HUES6 (cell line): Measurements from ENCODE around the gene TFAP2A.

Source experiments
- H3K27ac ChIP-seq: 2 replicates; pipeline ENCODE4 v1.7.0; 2013; ENCODE audit warnings: low read depth, mild to moderate bottlenecking, low read length, inconsistent platforms
- H3K27me3 ChIP-seq: 2 replicates; pipeline ENCODE4 v1.6.1; 2013; ENCODE audit warnings: low read length; ENCODE audit not compliant: control insufficient read depth, insufficient read depth
- H3K36me3 ChIP-seq: 2 replicates; pipeline ENCODE4 v1.6.1; 2013; ENCODE audit warnings: low read length; ENCODE audit not compliant: control insufficient read depth, insufficient read depth
- H3K4me1 ChIP-seq: 2 replicates; pipeline ENCODE4 v1.6.1; 2013; ENCODE audit warnings: low read length; ENCODE audit not compliant: control insufficient read depth, insufficient read depth
- H3K4me3 ChIP-seq: 2 replicates; pipeline ENCODE4 v1.5.1; 2013; ENCODE audit warnings: low read depth, low read length
- H3K9ac ChIP-seq: one replicate; pipeline ENCODE4 v1.6.1; 2013; ENCODE audit warnings: mild to moderate bottlenecking, low read length
- H3K9me3 ChIP-seq: 2 replicates; pipeline ENCODE4 v1.6.1; 2013; ENCODE audit warnings: low read depth, low read length; ENCODE audit not compliant: control insufficient read depth, insufficient read depth

The TFAP2A gene

GRCh38 chr6:10404107-10404798 lies 10.6 kb downstream of the TFAP2A start:
- H3K36me3 ChIP-seq: no peaks in the 10 kb centered on the region
- peak overlapping the region; percentile 77 for H3K4me3 ChIP-seq
- no peaks in the 10 kb centered on the region for H3K9me3 ChIP-seq
- H3K27ac ChIP-seq: peak overlapping the region; percentile 78; the same call in 1 of the 2 replicates
- peaks cover 68% of the 10 kb centered on the region for H3K4me1 ChIP-seq
- H3K9ac ChIP-seq: peak overlapping the region; percentile 81
- peaks cover 94% of the 10 kb centered on the region for H3K27me3 ChIP-seq

DNA sequence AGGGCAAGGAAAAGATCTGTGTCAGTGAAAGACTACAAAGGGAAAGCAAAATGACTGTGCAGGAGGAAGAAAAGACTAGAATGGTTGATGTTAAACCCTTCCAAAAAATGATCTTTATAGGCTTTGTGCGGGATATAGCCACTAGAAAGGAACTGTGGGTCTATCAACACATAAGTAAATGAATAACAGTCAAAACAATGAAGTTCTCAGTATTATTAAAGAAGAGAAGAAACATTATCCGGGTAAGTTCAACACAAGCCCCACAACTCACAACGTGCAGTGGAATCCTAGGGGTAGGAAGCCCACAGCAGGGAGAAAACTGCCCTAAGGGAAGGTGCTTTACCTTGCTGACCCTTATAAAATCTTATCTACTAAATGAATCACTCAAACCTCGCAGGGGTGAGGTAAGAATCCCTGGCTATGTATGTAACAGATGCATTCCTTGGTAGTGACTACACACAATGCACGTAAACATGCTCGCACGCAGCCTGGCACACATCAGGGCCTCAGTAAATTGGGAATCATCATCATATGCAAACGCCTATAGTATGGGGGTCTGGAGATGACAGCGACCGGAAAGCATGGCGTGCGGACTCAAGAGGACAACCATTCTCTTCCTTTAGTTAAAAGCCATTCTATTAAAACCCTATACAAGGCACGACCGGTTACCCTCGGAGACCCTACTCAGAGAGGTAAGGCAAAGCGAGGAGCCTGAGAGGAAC lies 11.3 kb downstream of the TFAP2A start:
- peak overlapping the region; percentile 36 for H3K9ac ChIP-seq
- H3K9me3 ChIP-seq: no peaks in the 10 kb centered on the region
- peaks cover 94% of the 10 kb centered on the region for H3K27me3 ChIP-seq
- H3K4me1 ChIP-seq: peaks cover 70% of the 10 kb centered on the region
- no peaks in the 10 kb centered on the region for H3K36me3 ChIP-seq
- no peak overlapping the region for H3K27ac ChIP-seq
- H3K4me3 ChIP-seq: peak overlapping the region; percentile 77

DNA sequence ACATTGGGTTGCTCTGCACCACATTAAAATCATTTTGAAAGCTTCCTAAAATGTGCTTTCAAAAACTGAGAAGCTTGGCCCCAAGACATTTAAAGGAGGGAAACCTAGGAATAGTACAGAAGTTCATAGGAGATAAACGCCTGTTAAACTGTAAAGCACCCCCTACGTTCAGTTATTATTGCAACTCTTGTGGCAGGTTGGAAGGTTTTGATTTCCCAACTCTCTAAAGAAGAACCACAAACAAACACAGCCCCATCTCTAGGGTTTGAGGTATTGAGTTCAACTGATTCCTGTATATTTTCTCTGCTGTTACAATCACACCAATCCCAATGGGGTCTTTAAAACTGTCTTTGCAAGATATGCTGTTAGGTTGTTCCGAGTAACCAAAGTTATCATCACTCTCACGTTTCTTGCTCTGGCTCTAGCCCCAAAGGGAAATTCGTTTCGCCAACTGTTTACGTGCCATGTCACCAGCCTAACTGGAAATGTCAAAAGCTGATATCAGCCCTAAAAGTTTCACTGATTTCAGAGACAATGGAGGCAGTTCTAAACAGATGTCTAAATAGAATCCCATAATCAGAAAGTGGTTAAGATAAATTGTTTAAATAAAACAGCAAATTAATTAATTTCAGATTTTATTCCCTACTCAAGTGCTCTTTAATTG lies 12.1 kb downstream of the TFAP2A start:
- Histone ChIP-seq H3K27me3 (peaks cover 94% of the 10 kb centered on the region), H3K4me3 (no peak overlapping the region), H3K4me1 (peaks cover 65% of the 10 kb centered on the region), H3K9me3 (no peaks in the 10 kb centered on the region), H3K9ac (no peak overlapping the region), H3K27ac (no peak overlapping the region), H3K36me3 (no peaks in the 10 kb centered on the region)

GRCh38 chr6:10401632-10402223 lies 13.1 kb downstream of the TFAP2A start:
- no peaks in the 10 kb centered on the region for H3K9me3 ChIP-seq
- H3K27ac ChIP-seq: no peak overlapping the region
- H3K9ac ChIP-seq: no peak overlapping the region
- H3K4me3 ChIP-seq: no peak overlapping the region
- no peaks in the 10 kb centered on the region for H3K36me3 ChIP-seq
- peaks cover 62% of the 10 kb centered on the region for H3K4me1 ChIP-seq
- H3K27me3 ChIP-seq: peaks cover 94% of the 10 kb centered on the region

- no peaks in the 10 kb centered on the region for H3K9me3 ChIP-seq
- no peak overlapping the region for H3K9ac ChIP-seq
- peaks cover 93% of the 10 kb centered on the region for H3K27me3 ChIP-seq
- H3K27ac ChIP-seq: no peak overlapping the region
- no peak overlapping the region for H3K4me3 ChIP-seq
- peaks cover 59% of the 10 kb centered on the region for H3K4me1 ChIP-seq
- no peaks in the 10 kb centered on the region for H3K36me3 ChIP-seq
Measured at GRCh38 chr6:10401004-10401536, 13.8 kb downstream of the TFAP2A start.

- Histone ChIP-seq H3K9ac (no peak overlapping the region), H3K4me1 (peaks cover 59% of the 10 kb centered on the region), H3K27me3 (peaks cover 93% of the 10 kb centered on the region), H3K36me3 (no peaks in the 10 kb centered on the region), H3K9me3 (no peaks in the 10 kb centered on the region), H3K27ac (no peak overlapping the region), H3K4me3 (no peak overlapping the region)
Measured at GRCh38 chr6:10400330-10400729, 14.5 kb downstream of the TFAP2A start.

DNA sequence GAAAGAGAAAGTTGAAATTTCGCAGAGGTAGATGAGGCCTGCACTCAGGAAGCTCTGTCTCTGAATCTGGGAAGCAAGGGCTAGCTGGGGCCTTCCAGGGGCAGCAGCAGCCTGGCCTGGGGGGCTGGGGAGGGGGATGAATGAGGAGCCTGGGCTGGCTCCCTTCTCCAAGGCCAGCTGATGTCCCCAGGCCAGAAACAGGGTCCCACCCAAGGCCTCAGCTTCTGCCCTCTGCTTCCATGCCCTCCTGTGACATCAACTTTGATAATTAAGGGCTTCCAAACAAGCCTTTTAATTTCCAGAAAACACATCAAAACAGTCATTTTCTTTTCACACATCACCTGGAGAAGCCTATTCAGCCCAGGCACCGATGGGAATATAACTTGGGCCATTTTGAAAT lies 15.4 kb downstream of the TFAP2A start:
- H3K36me3 ChIP-seq: no peaks in the 10 kb centered on the region
- no peaks in the 10 kb centered on the region for H3K9me3 ChIP-seq
- H3K27ac ChIP-seq: no peak overlapping the region
- H3K4me3 ChIP-seq: no peak overlapping the region
- peaks cover 93% of the 10 kb centered on the region for H3K27me3 ChIP-seq
- H3K4me1 ChIP-seq: peaks cover 60% of the 10 kb centered on the region
- no peak overlapping the region for H3K9ac ChIP-seq

DNA sequence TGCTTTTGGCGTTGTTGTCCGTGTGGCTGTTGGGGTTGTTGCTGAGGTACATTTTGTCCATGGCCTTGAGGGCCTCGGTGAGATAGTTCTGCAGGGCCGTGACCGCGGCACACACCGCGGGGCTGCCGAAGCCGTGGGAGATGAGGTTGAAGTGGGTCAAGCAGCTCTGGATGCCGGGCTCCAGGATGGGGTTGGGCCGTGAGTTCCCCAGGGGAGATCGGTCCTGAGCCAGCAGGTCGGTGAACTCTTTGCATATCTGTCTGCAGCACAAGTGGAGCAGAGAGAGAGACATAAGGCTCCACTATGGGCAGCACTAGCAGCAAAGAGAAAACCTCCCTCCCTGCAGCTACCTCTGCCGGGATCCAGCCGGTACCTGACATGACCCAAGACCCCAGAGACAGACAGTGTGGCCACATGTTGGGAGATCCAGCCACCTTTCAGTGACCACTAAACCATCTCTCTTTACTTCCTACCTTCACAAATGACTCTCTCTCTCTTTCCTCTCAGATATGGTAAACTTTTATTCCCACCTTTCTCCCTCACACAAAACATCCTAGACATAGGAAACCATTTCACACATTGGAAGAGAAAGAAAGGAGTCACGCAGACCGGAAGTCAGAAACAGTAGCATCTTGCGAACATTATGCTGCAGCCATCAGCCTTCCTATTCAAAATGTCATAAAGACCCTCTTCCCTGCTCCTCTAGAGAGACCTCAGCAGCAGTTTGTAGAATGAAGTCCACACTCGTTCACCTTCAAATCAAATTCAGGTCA lies 16.2 kb downstream of the TFAP2A start:
- Histone ChIP-seq H3K36me3 (no peaks in the 10 kb centered on the region), H3K9me3 (no peaks in the 10 kb centered on the region), H3K4me1 (peaks cover 65% of the 10 kb centered on the region), H3K9ac (no peak overlapping the region), H3K27me3 (peaks cover 98% of the 10 kb centered on the region), H3K27ac (no peak overlapping the region), H3K4me3 (peak overlapping the region; percentile 44; the same call in 1 of the 2 replicates)

DNA sequence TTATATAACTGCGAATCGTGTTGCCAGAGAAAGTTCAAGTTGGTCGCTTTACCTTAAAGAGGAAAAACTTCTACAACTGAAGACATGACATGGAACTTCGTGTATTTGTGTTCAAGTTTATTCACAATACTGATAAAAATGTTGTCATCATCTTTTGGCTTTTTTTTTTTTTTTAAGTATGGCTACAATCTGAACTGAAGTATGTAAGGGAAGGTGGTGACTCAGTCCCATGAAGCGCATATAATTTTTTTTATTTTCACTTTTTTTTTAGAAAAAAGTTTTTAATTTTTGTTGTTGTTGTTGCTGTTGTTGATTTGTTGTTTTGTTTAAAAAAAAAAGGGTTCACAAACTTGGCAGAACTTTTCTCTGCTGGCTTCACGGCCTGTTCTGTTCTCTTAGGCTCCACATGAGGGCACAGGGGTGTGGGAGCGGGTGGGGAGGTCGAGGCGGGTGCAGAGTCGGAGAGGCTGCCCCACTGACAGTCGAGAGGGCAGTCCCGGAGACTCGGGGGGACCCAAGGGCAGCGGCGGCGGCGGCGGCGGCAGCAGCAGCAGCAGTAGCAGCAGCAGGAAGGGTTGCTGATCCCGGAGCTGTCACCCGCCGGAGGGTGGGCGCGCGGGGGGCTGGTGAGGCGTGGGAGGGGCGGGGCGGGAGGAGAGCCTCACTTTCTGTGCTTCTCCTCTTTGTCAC lies 17.0 kb downstream of the TFAP2A start:
- H3K4me3 ChIP-seq: peak overlapping the region; percentile 44; the same call in 1 of the 2 replicates
- no peaks in the 10 kb centered on the region for H3K9me3 ChIP-seq
- H3K36me3 ChIP-seq: no peaks in the 10 kb centered on the region
- H3K9ac ChIP-seq: no peak overlapping the region
- peaks cover 98% of the 10 kb centered on the region for H3K27me3 ChIP-seq
- no peak overlapping the region for H3K27ac ChIP-seq
- peaks cover 61% of the 10 kb centered on the region for H3K4me1 ChIP-seq

DNA sequence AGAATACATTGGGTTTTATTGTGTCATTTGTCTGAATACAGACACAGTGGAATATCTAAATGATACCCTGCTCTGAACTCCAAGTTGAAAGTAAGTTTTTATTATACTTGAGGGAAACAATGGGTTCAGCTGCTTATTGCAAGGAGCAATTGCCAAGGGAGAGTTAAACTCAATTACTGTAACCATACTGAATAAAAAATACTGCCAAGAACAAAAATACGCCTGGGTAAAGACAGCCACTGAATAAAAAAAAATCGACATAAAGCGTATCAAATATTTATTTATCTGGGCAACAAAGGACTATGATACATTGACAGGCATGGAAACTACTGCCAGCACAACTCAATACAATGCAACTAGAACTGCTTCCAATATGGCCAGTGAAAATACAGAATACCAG lies 18.1 kb downstream of the TFAP2A start:
- Histone ChIP-seq H3K36me3 (no peaks in the 10 kb centered on the region), H3K27ac (no peak overlapping the region), H3K9ac (no peak overlapping the region), H3K9me3 (no peaks in the 10 kb centered on the region), H3K4me1 (peaks cover 65% of the 10 kb centered on the region), H3K4me3 (no peak overlapping the region), H3K27me3 (peaks cover 98% of the 10 kb centered on the region)
